HG03575 (cell line): Measurements from ENCODE around the gene CCDC9.

Experiments
- ATAC-seq: cut with Tn5 transposase; IDR thresholded peaks from one replicate; pipeline ENCODE4 v1.9.1; 2021; ENCODE audit not compliant: unreplicated experiment, insufficient number of reproducible peaks, low FRiP score; ENCODE audit errors: extremely low read depth

Gene CCDC9

GRCh38 chr19:47255879-47256692 lies at the start of gene CCDC9:
Gene CCDC9, plus strand, starts transcription at chr19:47256525. Its CDS starts 1,876 bp downstream, at chr19:47258401.
- no peak for ATAC-seq

GRCh38 chr19:47209319-47210179 lies 46.8 kb upstream of the CCDC9 start:
- no peak for ATAC-seq

- ATAC-seq, result no peak
Observed at GRCh38 chr19:47210180-47210490, 46.2 kb upstream of the CCDC9 start.

GRCh38 chr19:47210689-47211316 lies 45.5 kb upstream of the CCDC9 start:
- no peak for ATAC-seq

- ATAC-seq, result no peak
Observed at GRCh38 chr19:47215581-47215980, 40.7 kb upstream of the CCDC9 start.

- ATAC-seq, result no peak
Observed at GRCh38 chr19:47221080-47221841, 35.1 kb upstream of the CCDC9 start.

GRCh38 chr19:47221890-47222289 lies 34.4 kb upstream of the CCDC9 start:
- ATAC-seq, result no peak

- ATAC-seq, result no peak
Observed at GRCh38 chr19:47225746-47226425, 30.4 kb upstream of the CCDC9 start.

GRCh38 chr19:47226426-47227351 lies 29.6 kb upstream of the CCDC9 start:
- ATAC-seq, result no peak

- ATAC-seq, result no peak
Observed at GRCh38 chr19:47227352-47228167, 28.8 kb upstream of the CCDC9 start.

- ATAC-seq, result no peak
Observed at GRCh38 chr19:47228168-47228936, 28.0 kb upstream of the CCDC9 start.

- no peak for ATAC-seq
Observed at GRCh38 chr19:47228937-47229675, 27.2 kb upstream of the CCDC9 start.

- ATAC-seq, result no peak
Observed at GRCh38 chr19:47229676-47230053, 26.7 kb upstream of the CCDC9 start.

- no peak for ATAC-seq
Observed at GRCh38 chr19:47230054-47230920, 26.0 kb upstream of the CCDC9 start.

GRCh38 chr19:47230921-47231214 lies 25.5 kb upstream of the CCDC9 start, which contains the start of gene BBC3:
Gene BBC3, minus strand, starts transcription at chr19:47231199. Its CDS starts 2,768 bp downstream, at chr19:47228431.
- no peak for ATAC-seq
